KOPT-K1 (cell line): ENCODE measurements around the gene TRAF3IP3.
"Not testable (repeated sequence)": the region's sequence is repeated elsewhere in the genome, so short reads cannot be mapped to it uniquely, and the experiment has no call there.

Experiments used
- H3K27ac ChIP-seq: fragments of 200-600 bp; sonication (generic); 2 replicates; pipeline ENCODE4 v1.5.1; 2016; ENCODE audit warnings: antibody characterized with exemption, mild to moderate bottlenecking, low read depth, low read length; ENCODE audit not compliant: poor library complexity, severe bottlenecking
- H3K36me3 ChIP-seq: fragments of 200-600 bp; sonication (generic); 2 replicates; pipeline ENCODE4 v1.5.1; 2017; ENCODE audit warnings: antibody characterized with exemption, mild to moderate bottlenecking, low read length, moderate library complexity; ENCODE audit not compliant: insufficient read depth
- H3K9me3 ChIP-seq: fragments of 200-600 bp; sonication (generic); 2 replicates; pipeline ENCODE4 v1.5.1; 2017; ENCODE audit warnings: antibody characterized with exemption, low read length, mild to moderate bottlenecking; ENCODE audit not compliant: insufficient read depth, poor library complexity, severe bottlenecking

Gene TRAF3IP3

DNA sequence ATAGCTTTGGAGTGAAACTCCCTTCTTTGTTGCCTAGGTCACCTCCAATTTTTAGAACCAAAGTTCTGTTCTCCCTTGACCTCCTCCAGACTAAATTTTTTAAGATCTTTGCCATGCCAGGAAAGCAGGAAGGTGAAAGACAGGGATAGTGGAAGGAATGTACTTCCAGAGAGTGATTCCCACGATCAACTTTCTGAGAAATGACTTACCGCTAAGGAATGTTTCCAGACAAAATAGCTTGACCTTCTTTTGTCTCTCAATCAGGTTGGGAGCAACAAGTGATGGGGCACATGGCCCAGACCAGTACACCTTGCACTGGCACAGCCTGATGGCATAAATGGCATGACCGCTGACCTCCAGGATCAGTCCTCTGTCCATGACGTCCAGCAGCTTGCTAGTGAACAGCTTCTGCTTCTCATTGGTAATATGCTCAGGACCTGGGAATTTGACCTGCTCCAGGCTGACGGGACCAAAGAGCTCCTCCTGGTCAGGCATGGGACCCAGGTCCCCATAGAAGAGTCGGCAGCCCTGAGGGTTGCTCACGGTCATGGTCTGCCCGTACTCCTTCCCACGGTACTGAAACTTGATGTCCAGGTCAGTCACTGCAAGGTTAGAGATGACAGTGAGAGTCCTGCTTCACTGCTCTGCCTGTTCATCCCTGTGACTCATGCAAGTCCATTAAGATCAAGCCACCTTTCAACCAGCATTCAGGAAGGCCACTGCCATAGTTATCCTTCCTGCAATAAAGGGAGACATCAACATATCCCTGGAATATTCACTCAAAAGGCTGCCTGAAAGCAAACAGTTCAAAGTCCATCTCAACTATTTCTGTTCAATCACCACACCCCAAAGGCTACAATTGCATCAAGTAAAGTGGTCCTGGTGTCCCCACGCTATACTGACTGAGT, 34.7 kb downstream of the TRAF3IP3 start:
- H3K27ac ChIP-seq, result no peak overlapping the region
- no peaks in the 10 kb centered on the region for H3K36me3 ChIP-seq
- H3K9me3 ChIP-seq, result no peaks in the 10 kb centered on the region

DNA sequence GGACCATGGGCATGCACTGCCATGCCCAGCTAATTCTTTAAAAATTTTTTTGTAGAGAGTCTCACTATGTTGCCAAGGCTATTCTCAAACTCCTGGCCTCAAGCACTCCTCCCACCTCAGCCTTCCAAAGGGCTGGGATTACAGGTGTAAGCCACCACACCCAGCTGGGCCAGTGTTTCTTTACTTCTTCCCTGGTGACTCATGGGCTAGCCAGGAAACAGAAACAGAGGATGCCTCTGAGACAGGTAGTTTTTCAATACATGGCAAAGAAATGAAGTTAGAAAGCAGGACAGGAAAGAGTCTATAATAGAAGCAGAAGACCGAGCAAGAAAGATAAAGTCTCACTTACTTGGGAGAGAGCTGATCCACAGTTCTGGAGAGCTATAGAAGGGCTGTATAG, 36.1 kb downstream of the TRAF3IP3 start:
- H3K36me3 ChIP-seq, result no peaks in the 10 kb centered on the region
- no peaks in the 10 kb centered on the region for H3K9me3 ChIP-seq
- H3K27ac ChIP-seq, result no peak overlapping the region

DNA sequence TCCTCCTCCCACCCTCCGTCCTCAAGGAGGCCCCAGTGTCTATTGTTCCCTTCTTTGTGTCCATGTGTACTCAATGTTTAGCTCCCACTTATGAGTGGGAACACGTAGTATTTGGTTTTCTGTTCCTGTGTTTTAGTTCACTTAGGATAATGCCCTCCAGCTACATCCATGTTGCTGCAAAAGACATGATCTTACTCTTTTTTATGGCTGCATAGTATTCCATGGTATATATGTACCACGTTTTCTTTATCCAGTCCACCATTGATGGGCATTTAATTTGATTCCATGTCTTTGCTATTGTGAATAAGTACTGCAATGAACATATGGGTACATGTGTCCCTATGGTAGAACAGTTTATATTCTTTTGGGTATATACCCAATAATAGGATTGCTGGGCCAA, 37.9 kb downstream of the TRAF3IP3 start:
- H3K9me3 ChIP-seq, H3K27ac ChIP-seq, H3K36me3 ChIP-seq: not testable (repeated sequence)

DNA sequence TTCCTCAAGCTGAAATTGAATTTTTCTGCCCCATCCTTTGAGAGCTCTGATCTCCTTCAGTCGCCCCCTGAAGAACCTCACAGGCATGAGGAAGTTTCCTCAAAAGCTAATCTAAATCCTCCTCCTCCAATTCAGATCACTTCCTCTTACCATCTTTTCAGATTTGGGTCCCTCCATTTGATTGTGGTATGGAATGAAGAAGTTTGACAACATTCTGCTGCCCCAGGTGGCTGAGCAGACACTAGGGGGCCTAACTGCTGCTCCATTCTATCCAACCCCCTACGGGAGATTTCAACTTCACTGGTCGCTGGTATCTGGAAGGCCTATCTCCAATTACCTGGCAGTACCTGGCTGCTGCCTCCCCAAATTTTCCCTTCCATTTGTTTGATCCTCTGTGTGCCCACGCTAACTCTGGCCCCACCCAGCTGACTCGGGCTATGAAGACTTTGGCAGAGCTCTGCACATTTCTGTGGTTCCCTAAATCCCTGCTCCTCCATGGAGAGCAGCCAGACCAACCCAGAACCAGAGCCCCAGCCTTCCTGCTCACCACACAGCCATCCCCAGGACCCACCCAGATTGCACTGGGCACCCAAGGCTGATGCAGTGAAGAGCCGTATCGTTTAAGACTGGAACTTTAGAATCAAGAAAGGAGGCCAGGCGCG, 42.3 kb downstream of the TRAF3IP3 start:
- no peak overlapping the region for H3K27ac ChIP-seq
- H3K36me3 ChIP-seq, result no peaks in the 10 kb centered on the region
- H3K9me3 ChIP-seq, result no peaks in the 10 kb centered on the region

DNA sequence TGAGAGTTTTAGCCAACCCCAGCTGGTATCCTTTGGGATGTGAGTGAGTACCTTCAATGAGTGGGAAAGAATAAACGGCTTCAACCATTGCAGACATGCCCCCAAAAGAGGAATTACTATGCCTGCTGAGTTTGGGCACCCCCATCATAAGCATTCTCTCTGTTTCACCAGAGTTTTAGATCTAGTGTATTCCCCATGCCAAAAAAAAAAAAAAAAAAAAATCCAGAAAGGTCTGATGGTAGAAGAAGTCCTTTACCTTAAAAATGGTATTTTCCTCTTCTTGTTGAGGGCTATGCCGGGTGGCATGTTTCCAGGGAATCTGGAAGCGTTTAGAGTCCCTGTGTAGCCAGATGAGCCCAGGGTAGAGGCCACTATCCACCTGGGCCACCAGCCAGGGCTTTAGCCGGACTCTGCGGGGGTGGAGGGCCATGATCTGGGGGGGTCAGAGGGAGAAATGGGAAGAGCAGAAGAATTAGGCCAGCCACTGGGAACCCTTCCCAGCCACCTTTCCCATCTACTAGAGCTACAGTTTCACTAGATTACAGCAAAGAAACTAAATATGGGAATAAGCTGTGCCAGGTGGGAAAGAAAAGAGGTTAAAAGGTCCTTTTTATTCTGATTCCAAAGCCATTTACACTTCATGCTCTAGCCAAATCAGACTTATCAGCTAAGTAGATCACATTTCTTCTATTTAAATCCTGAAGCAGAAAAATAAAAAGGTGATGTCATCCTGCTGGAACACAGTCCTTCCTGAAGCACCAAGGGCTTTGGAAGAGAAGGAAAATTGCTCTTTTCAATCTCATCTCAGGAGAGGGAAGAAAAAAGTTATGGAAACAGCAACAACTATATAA, 45.4 kb downstream of the TRAF3IP3 start:
- H3K27ac ChIP-seq, result no peak overlapping the region
- no peaks in the 10 kb centered on the region for H3K36me3 ChIP-seq
- H3K9me3 ChIP-seq, result no peaks in the 10 kb centered on the region

DNA sequence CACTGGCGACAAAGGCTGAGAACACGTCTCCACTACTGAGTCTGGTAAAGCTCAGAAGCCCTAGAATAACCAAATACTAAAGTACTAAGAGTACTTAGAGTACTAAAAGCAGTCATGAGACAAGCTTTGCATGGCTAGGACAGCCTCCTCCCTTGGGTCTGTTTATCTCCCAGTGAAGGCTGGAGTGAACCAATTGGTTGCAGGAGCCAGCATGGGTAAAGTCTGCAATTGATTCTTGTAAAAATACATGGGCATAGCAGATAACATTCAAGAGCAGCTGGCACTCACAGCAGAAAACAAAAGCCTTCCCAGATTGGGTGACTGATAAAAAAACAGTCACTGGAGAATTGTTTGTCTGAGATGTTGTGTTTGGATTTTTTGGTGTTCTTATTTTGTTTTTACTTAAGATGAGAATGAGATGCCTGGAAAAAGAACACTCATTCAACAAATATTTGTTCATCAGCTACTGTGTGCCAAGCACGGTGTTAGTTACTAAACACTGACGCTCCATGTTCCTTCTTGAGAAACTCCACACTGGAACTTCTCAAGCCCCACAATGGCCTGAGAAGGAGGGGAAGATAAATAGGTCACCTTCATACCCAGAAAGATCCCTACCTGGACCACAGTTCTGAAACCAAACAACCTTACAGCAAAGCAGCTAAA, 46.4 kb downstream of the TRAF3IP3 start:
- Histone ChIP-seq H3K9me3 (no peaks in the 10 kb centered on the region), H3K27ac (no peak overlapping the region), H3K36me3 (no peaks in the 10 kb centered on the region)

DNA sequence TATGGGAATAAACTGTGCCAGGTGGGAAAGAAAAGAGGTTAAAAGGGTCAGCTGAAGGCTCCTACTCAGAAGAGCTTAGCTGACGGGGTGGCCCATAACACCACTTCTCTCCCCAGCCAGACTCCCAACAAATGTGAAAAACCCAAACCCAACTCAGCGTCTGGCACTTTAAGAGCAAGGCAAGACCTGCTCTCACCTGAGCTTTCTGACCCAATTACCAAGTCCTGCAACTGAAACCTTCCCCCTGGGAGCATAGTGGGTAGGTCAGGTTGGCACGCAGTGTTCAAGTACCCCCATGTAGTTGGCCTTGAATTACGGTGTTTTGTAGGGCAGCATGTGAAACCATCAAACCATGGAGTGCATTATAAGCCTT, 46.9 kb downstream of the TRAF3IP3 start:
- no peaks in the 10 kb centered on the region for H3K9me3 ChIP-seq
- no peak overlapping the region for H3K27ac ChIP-seq
- H3K36me3 ChIP-seq, result no peaks in the 10 kb centered on the region

DNA sequence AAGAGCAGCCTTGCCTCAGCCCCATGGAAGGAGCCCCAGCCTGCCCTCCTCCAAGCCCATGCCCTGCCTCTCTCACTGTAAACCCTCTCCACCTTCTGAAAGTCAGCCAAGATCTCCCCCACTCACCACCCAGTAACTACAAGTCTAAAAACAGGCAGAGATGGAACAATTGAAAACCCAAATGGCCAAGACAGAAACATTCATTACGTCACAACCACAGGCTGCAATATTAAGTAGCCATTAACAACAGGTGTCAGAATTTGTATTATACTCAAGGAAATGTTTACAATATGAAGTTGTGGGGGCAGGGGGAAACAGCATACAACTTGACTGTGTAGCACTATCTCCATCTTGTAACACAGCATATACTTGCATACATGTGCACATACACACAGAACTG, 47.7 kb downstream of the TRAF3IP3 start:
- no peaks in the 10 kb centered on the region for H3K9me3 ChIP-seq
- no peak overlapping the region for H3K27ac ChIP-seq
- no peaks in the 10 kb centered on the region for H3K36me3 ChIP-seq

DNA sequence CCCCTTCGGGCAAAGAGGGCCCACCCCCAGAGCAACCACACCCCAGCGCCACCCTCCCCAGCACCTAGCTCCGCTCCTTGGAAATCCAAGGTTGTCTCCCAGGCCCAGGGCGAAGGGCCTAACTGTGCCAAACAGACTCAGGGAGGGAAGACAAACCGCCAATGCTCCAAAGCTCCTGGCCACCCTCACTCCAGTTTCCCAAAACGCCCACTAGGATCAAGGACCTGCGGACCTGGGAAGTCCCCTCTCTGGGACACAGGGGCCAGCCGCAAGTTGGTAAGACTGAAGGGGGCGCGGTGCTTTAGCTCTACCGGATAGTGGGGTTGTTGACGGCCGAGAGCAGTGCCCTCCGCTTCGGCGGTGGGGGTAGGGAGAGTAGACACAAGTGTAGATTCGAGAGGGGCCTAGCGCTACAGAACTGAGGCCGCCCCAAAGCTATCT, 49.5 kb downstream of the TRAF3IP3 start:
- H3K9me3 ChIP-seq, result no peaks in the 10 kb centered on the region
- no peak overlapping the region for H3K27ac ChIP-seq
- no peaks in the 10 kb centered on the region for H3K36me3 ChIP-seq

DNA sequence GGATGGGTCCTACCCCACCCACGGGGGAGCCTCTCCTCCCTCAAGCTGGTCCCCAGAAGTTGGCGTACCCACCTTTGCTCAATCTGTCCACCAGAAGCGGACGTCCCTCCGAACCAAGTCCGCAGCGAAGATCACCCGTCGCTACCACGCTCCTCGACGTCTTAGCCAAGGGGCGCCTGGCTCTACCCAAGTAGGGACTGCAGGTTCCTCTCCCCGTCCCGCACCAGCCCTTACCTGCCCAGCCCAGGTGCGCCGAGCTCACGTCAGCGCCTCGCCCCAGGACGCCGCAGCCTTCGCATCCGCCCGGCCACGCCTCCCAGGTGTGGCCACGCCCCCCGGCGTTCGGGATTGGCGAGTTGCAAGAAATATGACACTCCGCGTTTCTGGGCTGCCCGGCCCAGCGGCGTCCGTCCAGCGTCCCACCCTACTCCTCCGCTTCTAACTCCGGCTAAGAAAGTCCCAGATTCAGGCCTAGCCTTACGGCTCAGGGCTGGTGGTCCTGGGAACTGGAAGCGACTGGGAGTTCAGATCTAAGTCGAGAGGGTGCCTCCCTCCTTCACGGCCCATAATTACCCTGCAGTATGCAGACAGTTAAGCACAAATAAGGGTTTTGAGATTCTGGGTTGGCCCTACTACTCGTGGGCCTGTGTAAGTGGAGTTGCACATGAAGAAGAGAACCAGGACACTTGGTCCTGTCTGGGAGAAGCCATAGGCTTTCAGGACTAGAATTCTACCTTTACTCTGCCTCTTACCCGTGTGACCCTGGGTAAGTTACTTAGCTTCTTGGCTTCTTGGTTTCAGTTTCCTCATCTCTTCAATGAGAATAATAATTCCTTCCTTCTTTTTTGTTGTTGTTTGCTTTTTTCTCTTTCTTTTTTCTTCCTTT, 50.3 kb downstream of the TRAF3IP3 start, which contains the start of gene IRF6:
TSS of gene IRF6 (minus strand) at position 268 of the 886 bp plus-strand sequence. CDS start 4,729 bp downstream, outside the sequence.
- H3K9me3 ChIP-seq, result no peaks in the 10 kb centered on the region
- no peak within 1 kb of the TSS for H3K27ac ChIP-seq
- no peaks in the 10 kb centered on the region for H3K36me3 ChIP-seq

DNA sequence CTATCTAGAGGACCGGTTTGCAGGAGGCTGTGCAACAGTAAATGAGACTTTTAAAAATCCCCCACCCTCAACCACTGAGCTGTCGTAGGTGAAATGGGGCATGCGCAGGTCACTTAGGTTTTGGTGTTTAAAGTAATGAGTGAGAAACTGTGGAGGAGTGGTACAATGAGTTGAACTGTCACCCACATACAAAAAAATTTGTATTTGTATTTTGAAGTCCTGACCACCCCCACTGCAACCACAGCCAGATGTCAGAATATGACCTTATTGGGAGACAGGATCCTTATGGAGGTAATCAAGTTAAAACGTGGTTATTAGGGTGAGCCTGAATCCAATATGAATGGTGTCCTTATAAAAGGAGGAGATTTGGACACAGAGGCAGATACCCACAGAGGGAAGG, 51.7 kb downstream of the TRAF3IP3 start:
- Histone ChIP-seq H3K27ac (no peak overlapping the region), H3K36me3 (no peaks in the 10 kb centered on the region), H3K9me3 (no peaks in the 10 kb centered on the region)

DNA sequence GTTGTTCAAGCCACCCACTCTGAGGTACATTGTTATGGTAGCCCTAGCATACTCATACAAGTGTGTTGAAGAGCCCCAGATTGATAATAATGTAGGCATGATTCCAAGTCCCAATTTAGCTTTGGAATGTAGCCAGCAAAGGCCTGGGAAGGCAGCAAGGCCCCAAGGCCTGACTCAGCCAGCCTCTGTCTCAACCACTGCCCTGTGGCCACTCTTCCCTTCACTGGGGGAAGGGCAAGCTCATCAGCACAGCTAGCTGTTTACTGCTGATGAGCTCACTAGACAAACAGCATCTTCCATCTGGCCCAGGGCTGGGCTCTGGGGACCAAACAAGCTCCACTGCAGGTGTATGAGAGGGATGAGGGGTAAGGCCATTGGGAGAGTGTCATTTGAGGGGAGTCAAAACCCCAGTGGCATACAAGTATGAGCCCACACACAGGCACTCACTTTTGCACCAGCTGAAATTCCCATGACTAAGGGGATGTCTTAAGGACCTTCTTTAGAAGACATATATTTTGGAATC, 52.3 kb downstream of the TRAF3IP3 start:
- H3K27ac ChIP-seq, result no peak overlapping the region
- no peaks in the 10 kb centered on the region for H3K36me3 ChIP-seq

DNA sequence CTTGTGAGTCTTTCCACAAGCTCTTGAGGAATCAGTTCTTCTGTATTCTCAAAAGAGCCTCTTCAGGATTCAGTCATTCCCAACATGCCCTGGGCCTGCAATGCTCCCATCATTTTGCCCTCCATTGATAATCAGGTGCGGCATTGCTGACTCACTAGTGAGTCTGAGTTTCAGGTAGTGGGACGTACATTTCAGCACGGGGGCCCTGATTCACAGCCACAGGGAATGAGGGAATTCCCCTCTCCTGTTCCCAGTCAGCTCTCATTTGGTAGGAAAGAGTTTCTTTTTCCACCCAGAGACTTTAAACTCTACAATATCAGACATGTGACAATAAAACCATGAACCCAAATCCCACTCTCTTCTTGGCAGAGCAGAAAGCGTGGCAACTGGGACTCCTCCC, 53.8 kb downstream of the TRAF3IP3 start:
- Histone ChIP-seq H3K27ac (no peak overlapping the region), H3K9me3 (no peaks in the 10 kb centered on the region), H3K36me3 (no peaks in the 10 kb centered on the region)

More for the DNA sequence above, 52.3 kb downstream of the TRAF3IP3 start:
- no peaks in the 10 kb centered on the region for H3K9me3 ChIP-seq

DNA sequence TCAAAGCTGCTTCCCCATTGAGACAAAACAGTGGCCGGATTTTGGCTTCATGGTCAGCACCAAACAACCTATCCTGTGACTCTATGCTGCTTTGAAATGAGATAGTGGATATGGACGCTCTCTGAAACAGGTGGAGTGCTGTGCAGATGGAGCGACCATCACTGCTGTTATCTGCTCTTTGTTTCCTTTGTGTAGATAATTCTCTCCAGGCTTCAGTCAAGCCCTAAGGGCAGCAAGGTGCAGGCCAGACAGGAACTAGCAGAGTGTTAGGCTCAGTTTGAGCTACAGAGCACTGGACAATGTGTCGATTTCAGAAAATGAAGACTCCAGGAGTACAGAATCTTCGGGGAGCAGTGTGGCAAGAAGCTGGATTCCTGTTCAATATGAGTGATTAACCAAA, 54.9 kb downstream of the TRAF3IP3 start:
- H3K27ac ChIP-seq, result no peak overlapping the region
- no peaks in the 10 kb centered on the region for H3K36me3 ChIP-seq
- no peaks in the 10 kb centered on the region for H3K9me3 ChIP-seq
